HG02970 (cell line): ENCODE measurements around the gene MED16.
"Not testable (repeated sequence)": the region's sequence is repeated elsewhere in the genome, so short reads cannot be mapped to it uniquely, and the experiment has no call there.

Source experiments
- ATAC-seq: cut with Tn5 transposase; IDR thresholded peaks from one replicate; pipeline ENCODE4 v1.9.1; 2021; ENCODE audit warnings: mild to moderate bottlenecking, moderate library complexity, moderate number of reproducible peaks; ENCODE audit not compliant: unreplicated experiment, low FRiP score

The MED16 gene

DNA sequence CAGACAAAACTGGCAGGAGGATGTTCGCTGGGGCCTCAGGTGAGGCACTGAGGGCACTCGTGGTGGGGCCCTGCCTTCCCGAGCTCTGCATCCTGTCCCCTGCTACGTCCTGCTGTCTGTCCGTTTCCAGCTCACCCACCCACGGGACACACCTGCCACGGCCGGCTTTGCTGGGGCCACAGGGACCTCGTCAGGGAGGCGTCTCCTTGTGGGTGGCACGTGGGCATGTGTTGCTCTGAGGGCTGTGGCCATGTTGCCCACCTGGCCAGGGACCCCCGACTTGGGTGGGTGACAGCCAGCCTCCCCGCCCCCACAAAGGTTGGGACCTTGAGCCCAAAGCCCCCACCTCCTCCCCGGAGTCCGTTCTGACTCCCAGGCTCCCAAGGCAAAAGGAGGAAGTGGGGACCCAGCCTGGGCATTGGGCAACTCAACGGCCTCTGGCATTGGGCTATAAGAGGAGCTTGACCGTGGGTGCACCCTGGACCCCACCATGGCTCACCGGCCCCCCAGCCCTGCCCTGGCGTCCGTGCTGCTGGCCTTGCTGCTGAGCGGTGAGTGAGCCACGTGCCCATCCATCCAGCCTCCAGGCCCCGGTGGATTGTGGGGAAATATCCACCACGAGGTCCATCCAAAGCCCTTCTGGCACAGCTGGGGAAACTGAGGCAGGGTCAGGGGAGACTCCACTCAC lies 52.3 kb downstream of the MED16 start, which contains the start of gene PRTN3:
TSS of gene PRTN3 (plus strand) at position 481 of the 688 bp plus-strand sequence. CDS start at position 491, 10 bp downstream.
- no peak for ATAC-seq

DNA sequence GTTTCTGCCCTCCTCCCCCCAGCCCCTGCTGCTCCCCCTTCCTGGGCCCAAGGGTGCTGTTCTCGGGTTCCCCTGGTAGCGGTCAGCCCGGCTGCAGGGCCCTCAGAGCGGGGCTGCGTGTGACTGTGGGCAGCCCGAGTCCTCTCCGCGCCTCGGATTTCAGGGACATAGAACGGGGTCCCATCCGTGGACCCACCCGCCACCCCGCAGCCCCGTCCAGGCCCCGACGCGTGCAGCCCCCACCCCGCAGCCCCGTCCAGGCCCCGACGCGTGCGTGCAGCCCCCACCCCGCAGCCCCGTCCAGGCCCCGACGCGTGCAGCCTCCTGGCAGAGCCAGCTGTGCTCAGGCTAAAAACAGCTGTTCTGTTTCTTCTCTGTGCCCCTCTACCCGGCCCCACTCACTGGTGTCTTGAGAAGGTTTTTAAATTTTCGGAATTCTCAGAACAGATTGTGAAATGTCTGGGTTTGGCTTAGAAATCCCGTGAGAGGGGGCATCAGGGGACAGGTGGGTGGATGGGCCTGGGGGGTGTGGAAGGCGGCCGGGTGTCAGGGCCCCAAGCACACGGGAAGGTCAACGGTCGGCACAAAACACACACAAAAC lies 57.7 kb downstream of the MED16 start:
- no peak for ATAC-seq

DNA sequence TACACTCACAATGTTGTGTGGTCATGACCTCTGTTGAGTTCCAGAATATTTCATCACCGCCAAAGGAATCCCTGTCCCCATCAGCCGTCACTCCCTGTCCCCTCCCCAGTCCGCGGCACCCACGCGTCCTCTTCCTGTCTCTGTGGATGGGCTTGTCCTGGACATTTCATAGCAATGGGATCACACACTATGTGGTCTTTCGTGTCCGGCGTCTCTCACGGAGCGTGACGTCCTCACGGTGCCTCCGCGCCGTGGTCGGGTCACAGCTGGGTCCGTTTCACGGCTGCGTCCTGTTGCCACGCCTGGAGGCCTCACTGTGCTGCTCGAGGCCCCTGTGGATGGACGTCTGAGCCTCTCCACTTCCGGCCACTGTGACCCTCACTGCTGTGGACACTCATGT lies 58.8 kb downstream of the MED16 start:
- ATAC-seq, result no peak

DNA sequence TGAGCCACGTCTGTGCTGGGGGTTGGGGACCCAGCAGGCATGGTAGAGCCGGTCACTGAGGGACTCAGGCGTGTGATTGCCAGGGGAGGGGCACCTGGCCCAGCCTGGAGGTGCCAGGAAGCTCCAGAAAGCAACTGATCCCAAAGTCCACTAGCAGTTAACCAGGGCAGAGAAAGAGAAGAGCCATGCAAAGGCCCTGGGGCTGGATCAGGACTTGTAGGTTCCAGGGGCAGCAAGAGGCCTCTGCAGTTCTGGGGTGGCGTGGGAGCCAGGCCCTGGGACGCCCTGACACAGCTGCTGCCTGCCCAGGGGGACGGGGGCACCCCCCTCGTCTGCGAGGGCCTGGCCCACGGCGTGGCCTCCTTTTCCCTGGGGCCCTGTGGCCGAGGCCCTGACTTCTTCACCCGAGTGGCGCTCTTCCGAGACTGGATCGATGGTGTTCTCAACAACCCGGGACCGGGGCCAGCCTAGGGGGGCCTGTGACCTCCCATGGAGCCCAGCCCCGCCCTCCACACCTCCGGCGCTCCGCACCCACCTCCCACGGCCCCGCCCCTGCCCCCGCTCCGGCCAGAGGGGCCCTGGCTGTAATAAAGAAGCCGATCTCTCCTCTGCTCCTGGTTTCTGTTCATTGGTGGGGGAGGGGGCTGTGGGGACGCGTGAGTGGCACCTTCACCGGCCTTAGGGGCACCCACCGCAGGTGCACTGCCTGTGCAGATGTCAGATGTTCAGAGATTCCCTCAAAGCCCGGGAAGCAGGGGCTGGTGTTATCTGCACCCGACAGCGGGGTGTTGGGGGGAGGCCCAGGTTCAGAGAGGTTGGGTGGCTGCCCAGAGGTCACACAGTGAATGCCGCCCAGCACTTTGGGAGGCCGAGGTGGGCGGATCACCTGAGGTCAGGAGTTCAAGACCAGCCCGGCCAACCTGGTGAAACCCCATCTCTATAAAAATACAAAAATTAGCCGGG lies 61.3 kb downstream of the MED16 start:
- ATAC-seq, result no peak

DNA sequence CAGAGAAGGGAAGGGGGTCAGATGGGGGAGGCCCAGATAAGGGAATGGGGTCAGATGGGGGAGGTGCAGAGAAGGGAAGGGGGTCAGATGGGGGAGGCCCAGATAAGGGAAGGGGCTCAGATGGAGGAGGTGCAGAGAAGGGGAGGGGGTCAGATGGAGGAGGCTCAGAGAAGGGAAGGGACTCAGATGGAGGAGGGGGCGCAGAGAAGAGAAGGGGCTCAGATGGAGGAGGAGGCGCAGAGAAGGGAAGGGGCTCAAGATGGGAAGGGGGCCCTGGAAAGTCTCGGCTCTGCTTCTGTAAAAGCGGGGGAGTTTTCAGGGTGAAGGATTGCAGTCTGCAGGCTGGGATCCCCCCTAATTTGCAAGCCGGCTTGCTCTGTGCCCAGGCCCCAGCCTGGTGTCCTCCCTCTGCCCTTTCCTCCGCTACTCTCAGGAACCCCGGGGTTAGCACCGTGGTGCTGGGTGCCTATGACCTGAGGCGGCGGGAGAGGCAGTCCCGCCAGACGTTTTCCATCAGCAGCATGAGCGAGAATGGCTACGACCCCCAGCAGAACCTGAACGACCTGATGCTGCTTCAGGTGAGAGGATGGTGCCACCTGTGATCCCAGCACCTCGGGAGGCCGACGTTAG lies 63.7 kb downstream of the MED16 start:
- ATAC-seq, result no peak

DNA sequence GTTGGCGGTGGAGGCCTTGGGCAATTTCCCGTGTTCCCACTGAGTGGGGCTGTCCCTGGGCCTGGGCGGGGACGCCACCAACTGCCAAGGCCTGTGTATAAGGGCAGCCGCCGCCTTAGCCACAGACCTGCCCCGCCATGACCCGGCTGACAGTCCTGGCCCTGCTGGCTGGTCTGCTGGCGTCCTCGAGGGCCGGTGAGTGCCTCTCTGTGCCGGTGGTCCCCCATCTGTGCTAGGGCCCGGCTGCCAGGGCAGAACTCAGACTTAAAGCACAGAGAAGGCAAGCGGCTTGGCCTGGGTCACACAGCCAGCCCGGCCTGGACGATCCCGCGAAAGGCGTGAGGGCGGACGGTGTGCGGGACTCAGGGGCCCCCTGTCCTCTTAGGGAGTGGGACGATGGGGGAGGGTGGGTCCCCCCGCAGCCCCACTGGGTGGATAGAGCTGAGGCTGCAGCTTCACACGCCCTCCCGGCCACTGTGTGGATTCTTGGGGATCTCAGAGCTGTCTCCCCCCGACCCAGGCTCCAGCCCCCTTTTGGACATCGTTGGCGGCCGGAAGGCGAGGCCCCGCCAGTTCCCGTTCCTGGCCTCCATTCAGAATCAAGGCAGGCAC lies 65.2 kb downstream of the MED16 start, which contains the start of gene AZU1:
TSS of gene AZU1 (plus strand) at position 128 of the 612 bp plus-strand sequence. CDS start at position 138, 10 bp downstream.
- no peak for ATAC-seq

DNA sequence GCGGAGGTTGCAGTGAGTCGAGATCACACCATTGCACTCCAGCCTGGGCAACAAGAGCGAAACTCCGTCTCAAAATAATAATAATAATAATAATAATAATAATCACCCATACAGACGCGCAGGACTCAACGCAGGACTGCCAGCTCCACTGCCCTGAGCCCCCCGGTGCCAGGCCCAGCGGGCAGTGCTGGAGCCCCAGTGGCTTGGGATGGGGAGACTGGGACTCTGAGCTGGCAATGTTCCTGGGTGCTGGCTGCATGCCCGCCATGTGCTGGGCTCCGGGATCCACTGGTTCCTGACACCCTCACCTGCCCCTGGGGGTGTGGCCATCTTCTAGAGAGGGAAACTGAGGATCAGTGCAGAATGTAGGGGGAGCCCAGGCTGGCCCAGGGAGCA lies 65.7 kb downstream of the MED16 start:
- no peak for ATAC-seq

DNA sequence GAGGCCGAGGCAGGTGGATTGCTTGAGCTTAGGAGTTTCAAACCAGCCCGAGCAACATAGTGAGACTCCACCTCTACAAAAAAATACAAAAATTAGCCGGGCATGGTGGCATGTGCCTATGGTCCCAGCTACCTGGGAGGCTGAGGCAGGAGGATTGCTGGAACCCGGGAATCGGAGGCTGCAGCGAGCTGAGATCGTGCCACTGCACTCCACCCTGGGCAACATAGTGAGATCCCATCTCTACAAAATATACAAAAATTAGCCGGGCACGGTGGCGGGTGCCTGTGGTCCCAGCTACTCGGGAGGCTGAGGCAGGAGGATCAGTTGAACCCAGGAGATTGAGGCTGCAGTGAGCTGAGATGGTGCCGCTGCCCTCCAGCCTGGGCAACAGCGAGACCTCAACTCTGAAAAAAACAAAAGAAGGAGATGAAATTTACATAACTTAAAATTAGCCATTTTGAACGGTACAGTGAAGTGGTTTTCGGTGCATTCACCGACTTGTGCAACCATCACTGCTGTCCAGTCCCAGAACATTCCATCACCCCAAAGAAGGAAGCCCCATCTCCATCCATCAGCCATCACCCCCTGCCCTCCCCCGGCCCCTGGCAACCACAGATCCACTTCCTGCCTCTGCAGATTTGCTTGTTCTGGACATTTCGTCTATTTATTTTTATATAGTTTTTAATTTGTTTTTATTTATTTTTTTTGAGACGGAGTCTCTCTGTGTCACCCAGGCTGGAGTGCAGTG lies 66.9 kb downstream of the MED16 start:
- no peak for ATAC-seq

DNA sequence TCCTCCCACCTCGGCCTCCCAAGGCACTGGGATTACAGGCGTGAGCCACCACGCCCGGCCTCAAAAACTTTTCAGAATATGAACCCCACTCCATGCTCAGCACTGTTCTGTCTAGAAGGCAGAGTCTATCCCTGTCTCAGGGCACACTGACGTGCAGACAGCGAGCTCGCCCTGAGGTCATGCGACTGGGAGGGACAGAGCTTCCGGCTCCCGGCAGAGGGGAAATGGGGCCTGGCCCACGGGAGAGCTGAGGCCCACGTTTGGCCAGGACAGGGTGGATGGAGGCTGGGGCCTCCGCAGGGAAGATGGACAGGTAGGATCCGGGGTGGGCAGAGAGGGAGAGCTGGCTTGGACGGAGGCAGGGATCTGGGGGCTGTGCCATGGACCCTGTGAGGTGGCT lies 68.1 kb downstream of the MED16 start:
- no peak for ATAC-seq

DNA sequence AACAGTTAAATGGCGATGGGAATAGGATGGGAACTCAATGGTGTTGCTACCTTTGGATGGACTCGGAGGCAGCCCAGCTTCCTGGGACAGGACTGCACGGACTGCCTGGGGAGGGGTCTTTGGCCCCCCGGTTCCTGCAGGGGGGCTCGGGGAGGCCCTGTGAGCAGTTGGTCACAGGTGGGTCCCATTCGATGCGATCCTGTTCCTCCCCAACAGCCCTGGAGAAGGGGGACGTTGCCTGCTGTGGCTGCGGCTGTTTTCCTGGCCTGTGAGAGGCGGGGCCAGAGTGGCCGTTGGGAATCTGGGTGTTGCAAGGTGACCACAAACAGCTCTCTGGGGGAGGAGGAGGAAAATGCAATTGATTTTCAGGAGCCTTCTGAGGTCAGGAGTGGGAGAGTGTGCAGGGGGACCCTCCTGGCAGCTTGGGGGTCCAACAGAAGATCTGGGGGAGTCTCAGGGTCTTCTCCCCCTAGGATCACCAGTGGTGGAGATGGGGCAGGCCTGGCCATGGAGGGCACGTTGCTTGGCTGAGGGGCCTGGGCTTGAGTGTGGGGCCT lies 69.3 kb downstream of the MED16 start:
- no peak for ATAC-seq

DNA sequence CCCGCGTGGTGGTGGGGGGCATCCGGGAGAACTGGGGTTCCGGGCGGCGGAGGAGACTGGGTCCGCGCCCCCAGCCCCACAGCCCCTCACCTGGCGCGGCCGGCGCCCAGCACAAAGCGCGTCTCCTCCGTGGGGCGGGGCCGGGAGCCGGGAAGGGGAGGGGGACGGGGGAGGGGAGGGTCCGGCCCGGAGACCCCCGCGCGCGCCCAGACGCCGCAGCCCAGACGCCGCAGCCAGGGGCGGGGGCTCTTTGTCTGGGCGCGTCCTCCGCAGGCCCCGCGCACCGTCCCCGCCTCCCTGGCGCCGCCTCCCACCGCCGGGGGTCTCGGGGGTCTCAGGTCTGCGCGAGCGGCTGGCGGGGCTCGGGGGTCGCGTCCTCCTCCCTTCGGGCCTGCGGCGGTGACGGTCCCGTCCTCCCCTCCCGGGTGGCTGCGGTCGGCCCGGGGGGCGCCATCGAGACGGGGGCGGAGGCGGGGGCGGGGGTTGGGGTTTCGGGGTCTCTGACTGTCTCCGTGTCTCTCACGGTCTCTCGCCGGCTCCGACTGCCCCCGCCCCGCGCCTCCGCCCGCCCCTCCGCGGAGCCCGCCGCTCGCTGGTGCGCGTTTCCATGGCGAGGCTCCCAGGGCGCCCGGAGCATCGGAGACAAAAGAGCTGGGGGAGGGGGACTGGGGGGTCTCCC lies 71.0 kb downstream of the MED16 start, which contains the start of gene PLPPR3:
TSS of gene PLPPR3 (minus strand) at position 131 of the 679 bp plus-strand sequence. CDS start 396 bp downstream, outside the sequence.
- no peak for ATAC-seq

DNA sequence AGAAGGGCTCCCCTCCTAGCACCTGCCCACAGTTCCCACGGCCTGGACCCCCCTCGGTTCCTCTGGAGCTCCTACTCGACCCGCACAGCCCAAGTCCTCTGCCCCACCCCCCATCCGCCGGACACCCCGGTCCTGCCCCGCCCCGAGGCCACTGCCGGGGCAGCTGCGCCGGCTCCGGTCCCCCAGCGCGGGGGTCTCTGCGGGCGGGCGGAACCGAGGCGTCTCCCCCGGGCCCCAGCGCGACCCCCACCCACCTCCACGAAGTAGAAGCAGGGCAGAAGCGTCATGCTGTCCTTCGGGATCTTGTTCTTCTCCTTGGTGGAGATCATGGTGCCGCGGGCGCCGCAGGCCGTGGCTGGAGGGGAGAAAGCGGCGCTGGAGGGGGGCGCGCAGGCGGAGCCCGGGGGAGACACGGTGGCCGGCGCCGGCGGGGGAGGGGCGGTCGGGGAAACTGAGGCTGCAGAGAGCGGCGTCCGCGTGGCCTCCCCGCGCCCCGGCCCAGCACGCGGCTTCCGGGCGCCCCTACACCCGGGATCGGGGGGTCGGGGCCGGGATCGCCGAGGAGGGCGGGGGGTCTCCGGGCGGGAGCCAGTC lies 71.7 kb downstream of the MED16 start:
- no peak for ATAC-seq

DNA sequence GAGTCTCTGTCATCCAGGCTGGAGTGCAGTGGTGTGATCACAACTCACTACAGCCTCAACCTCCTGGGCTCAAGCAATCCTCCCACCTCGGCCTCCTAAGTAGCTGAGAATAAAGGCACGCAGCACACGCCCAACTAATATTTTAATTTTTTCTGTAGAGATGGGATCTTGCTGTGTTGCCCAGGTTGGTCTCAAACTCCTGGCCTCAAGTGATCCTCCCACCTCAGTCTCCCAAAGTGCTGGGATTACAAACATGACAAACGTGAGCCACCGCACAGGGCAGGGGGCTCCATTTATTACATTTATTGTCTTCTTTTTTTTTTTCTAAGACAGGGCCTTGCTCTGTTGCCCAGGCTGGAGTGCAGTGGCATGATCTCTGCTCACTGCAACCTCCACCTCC lies 72.8 kb downstream of the MED16 start:
- ATAC-seq, result not testable (repeated sequence)
